Gastroesophageal sphincter (tissue), 4 donors: ENCODE results near the gene MYORG. TPM values are rescaled to one million over a fixed set of nuclear protein-coding genes. Genes with fewer than 3 reads are reported as not detected.
A peak's percentile ranks its signal among the peaks of the same experiment; 100 is the strongest.

Experiments
- ATAC-seq: fragments of 150-250 bp; one replicate; pipeline ENCODE4 v1.9.1; 2016; ENCODE audit warnings: mild to moderate bottlenecking, moderate library complexity
- H3K27ac ChIP-seq, 4 donors: fragments of 200-600 bp; sonication (generic) in 3 of 4; 1 replicate in 3 of 4; 2 replicates in 1 of 4; pipeline ENCODE4 v1.5.1; 2016 to 2019
- H3K27me3 ChIP-seq: fragments of 200-600 bp; sonication (generic); one replicate; pipeline ENCODE4 v1.5.1; 2019
- H3K36me3 ChIP-seq, 2 donors: fragments of 200-600 bp; sonication (generic); one replicate each; pipeline ENCODE4 v1.5.1; 2019; ENCODE audit warnings: control low read depth in 1 of 2
- H3K4me1 ChIP-seq, 3 donors: fragments of 200-600 bp; sonication (generic); 1 replicate in 2 of 3; 2 replicates in 1 of 3; pipeline ENCODE4 v1.5.1; 2016 to 2019; ENCODE audit warnings: control low read depth in 2 of 3
- H3K4me3 ChIP-seq, 2 donors: fragments of 200-600 bp; sonication (generic); one replicate each; pipeline ENCODE4 v1.5.1; 2019; ENCODE audit warnings: mild to moderate bottlenecking in 1 of 2, moderate library complexity in 1 of 2
- H3K9me3 ChIP-seq, 3 donors: fragments of 200-600 bp; sonication (generic); one replicate each; pipeline ENCODE4 v1.5.1; 2017 to 2019; ENCODE audit warnings: control low read depth in 2 of 3
- CTCF ChIP-seq, 4 experiments: fragments of 200-600 bp in 2 of 4; fragments of 450-650 bp in 2 of 4; sonication (generic) in 1 of 4; IDR thresholded peaks; one replicate each; pipeline ENCODE4 v1.5.1; 2017 to 2019; ENCODE audit warnings: antibody characterized with exemption in 4 of 4, mild to moderate bottlenecking in 2 of 4, moderate library complexity in 2 of 4
- EP300 ChIP-seq: sonication (generic); formaldehyde crosslinking; IDR thresholded peaks from one replicate; pipeline ENCODE4 v1.6.1; 2017; ENCODE audit warnings: antibody characterized with exemption, mild to moderate bottlenecking
- POLR2A ChIP-seq, 2 donors: fragments of 450-650 bp; IDR thresholded peaks; one replicate each; pipeline ENCODE4 v1.6.1; 2017; ENCODE audit warnings: antibody characterized with exemption in 2 of 2, mild to moderate bottlenecking in 2 of 2, moderate library complexity in 1 of 2
- POLR2AphosphoS5 ChIP-seq: sonication (generic); formaldehyde crosslinking; IDR thresholded peaks from one replicate; pipeline ENCODE4 v1.6.1; 2017; ENCODE audit warnings: antibody characterized with exemption
- WGBS, 2 donors: methylation state at CpG; one replicate each; pipeline ENCODE4 v1.1.5; 2018; ENCODE audit warnings: low coverage in 1 of 2; 5-methylcytosine and 5-hydroxymethylcytosine counted together
- total RNA-seq, 4 donors: library from RNA; depleted of rRNA; stranded (reverse); fragments of >200 nt; gene quantifications; one replicate each; pipeline ENCODE4 v1.1.0, GENCODE V29; 2016

MYORG gene
- total RNA-seq, 4 donors from 2014 or later = 4.3 to 33.7 (median 26.8) TPM

DNA sequence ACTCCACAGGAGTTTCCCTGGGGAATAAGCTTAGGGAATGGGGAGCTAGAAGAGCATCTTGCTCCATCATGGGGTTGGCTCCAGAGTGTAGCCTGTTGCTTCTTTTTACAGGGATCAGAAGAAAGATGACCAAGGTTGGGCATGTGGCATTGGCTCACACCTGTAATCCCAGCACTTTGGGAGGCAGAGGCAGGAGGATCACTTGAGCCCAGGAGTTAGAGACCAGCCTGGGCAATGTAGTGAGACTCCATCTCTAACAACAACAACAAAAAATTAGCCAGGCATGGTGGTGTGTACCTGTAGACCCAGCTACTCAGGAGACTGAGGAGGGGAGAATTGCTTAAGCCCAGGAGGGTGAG lies 28.9 kb downstream of the MYORG start:
- H3K27ac ChIP-seq = peak overlapping the region in 2 of 4 donors; percentile 73 to 81
- no peak for ATAC-seq
- no peak overlapping the region for H3K4me3 ChIP-seq
- peaks cover 0 to 21% of the 10 kb centered on the region in 2 donors for H3K36me3 ChIP-seq
- no peak for TF ChIP-seq CTCF (IDR thresholded peaks at IDR 0.05)
- TF ChIP-seq POLR2AphosphoS5 = no peak
- no peak for TF ChIP-seq POLR2A (IDR thresholded peaks at IDR 0.05)
- TF ChIP-seq EP300 = no peak
- H3K27me3 ChIP-seq = no peaks in the 10 kb centered on the region
- peaks cover 4 to 51% (median 7%) of the 10 kb centered on the region in 3 donors for H3K4me1 ChIP-seq
- no peaks in the 10 kb centered on the region for H3K9me3 ChIP-seq

GRCh38 chr9:34346873-34347799 lies 29.6 kb downstream of the MYORG start:
- WGBS, 2 donors = 69 to 91% methylated on average over 8 to 11 of the region's 15 CpGs
- peaks cover 0 to 26% of the 10 kb centered on the region in 2 donors for H3K36me3 ChIP-seq
- H3K9me3 ChIP-seq = no peaks in the 10 kb centered on the region
- peaks cover 6 to 57% (median 7%) of the 10 kb centered on the region in 3 donors for H3K4me1 ChIP-seq
- no peak overlapping the region for H3K4me3 ChIP-seq
- ATAC-seq = no peak
- peak overlapping the region in 3 of 4 donors; percentile 65 to 81 (median 73) for H3K27ac ChIP-seq
- no peaks in the 10 kb centered on the region for H3K27me3 ChIP-seq
- no peak for TF ChIP-seq POLR2AphosphoS5
- no peak for TF ChIP-seq EP300
- no peak for TF ChIP-seq POLR2A (IDR thresholded peaks at IDR 0.05)
- no peak for TF ChIP-seq CTCF (IDR thresholded peaks at IDR 0.05)

DNA sequence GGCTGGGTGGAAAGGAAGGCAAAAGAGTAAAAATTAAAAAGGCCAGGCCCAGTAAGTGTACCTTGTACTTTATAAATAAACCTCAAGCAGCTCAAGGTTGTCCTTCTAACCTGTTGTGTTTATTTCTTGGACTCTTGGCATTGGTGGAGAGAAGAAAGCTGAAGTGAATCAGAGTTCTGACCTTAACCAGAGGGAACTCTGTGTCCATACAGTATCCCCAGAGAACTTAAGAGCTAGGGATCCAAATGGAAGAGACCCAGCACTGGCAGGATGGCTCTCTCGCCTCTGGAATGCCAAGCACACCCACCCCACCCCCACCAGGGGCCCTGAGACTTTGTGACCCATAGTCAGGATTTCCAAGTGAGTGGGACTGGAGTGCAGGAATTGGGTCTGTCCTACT lies 33.1 kb downstream of the MYORG start:
- Histone ChIP-seq H3K9me3 (no peaks in the 10 kb centered on the region), H3K36me3 (peaks cover 0 to 53% of the 10 kb centered on the region in 2 donors), H3K4me3 (no peak overlapping the region), H3K4me1 (peaks cover 6 to 70% (median 7%) of the 10 kb centered on the region in 3 donors), H3K27me3 (no peaks in the 10 kb centered on the region), H3K27ac (peak overlapping the region; percentile 53 to 81 (median 64))
- WGBS, 2 donors = 20 to 50% methylated on average over 1 of the region's 1 CpG
- peak; percentile 16 for ATAC-seq
- peak; percentile 28 for TF ChIP-seq EP300
- no peak for TF ChIP-seq POLR2A (IDR thresholded peaks at IDR 0.05)
- peak; percentile 87 for TF ChIP-seq POLR2AphosphoS5

GRCh38 chr9:34343090-34343489 lies 33.6 kb downstream of the MYORG start:
- no peaks in the 10 kb centered on the region for H3K9me3 ChIP-seq
- TF ChIP-seq POLR2A (IDR thresholded peaks at IDR 0.05) (no peak), POLR2AphosphoS5 (peak; percentile 72), EP300 (no peak)
- ATAC-seq = peak; percentile 91
- peaks cover 0 to 56% of the 10 kb centered on the region in 2 donors for H3K36me3 ChIP-seq
- WGBS, 2 donors = 27 to 72% methylated on average over 3 to 4 of the region's 5 CpGs
- no peaks in the 10 kb centered on the region for H3K27me3 ChIP-seq
- H3K4me3 ChIP-seq = no peak overlapping the region
- H3K27ac ChIP-seq = peak overlapping the region; percentile 53 to 81 (median 64)
- H3K4me1 ChIP-seq = peaks cover 6 to 70% (median 7%) of the 10 kb centered on the region in 3 donors

DNA sequence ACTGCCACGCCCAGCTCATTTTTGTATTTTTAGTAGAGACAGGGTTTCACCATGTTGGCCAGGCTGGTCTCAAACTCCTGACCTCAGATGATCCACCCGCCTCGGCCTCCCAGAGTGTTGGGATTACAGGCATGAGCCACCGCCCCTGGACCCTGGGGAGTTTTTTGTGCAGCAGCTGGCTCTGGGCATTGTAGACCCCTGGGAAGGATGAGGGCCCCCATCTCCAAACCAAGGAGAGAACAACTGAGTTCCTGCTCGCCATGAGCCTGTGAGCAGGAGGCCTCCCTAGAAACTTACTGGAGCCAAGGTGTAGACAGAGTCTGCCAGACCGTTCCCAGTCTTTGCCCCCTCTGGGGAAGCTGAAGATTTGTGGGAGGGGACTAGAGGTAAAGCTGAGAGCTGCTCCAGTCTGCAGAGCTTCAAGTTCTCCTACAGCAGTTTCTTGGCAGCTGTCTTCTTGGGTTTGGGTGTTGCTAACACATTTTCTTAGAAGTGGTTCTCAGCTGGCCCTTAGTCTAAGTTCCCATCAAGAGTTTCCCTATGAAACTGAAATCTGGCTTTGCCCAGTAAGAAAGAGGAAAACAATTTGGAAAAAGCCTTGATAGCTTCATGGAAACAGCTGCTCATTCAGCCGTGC lies 34.9 kb downstream of the MYORG start:
- peak overlapping the region; percentile 51 to 81 (median 64) for H3K27ac ChIP-seq

More for the DNA sequence above, 34.9 kb downstream of the MYORG start:
- TF ChIP-seq POLR2AphosphoS5 (no peak), CTCF (IDR thresholded peaks at IDR 0.05) (no peak), POLR2A (IDR thresholded peaks at IDR 0.05) (no peak), EP300 (no peak)
- Histone ChIP-seq H3K4me3 (no peak overlapping the region), H3K27me3 (no peaks in the 10 kb centered on the region), H3K4me1 (peaks cover 6 to 59% (median 7%) of the 10 kb centered on the region in 3 donors), H3K36me3 (peaks cover 0 to 56% of the 10 kb centered on the region in 2 donors), H3K9me3 (no peaks in the 10 kb centered on the region)
- 41% methylated on average over 3 of the region's 7 CpGs; no CpG with 5 or more reads in 1 of the 2 donors for WGBS, 2 donors
- no peak for ATAC-seq
